Naive thymus-derived CD4-positive, alpha-beta T cell (primary cell): ENCODE results near the gene CYP11A1. TPM values are rescaled to one million over a fixed set of nuclear protein-coding genes. Genes with fewer than 3 reads are reported as not detected.

Experiments used
- ATAC-seq: fragments of 150-1000 bp; cut with Tn5 transposase; 2 replicates; pipeline ENCODE4 v1.10.0; 2021; ENCODE audit warnings: mild to moderate bottlenecking, moderate library complexity
- CTCF ChIA-PET: fragments of 350-600 bp; sonication (Branson Sonifier 250); formaldehyde crosslinking; loops from one replicate; lab custom pipeline; 2021; ENCODE audit warnings: antibody characterized with exemption; lab: Charles Lee
- POLR2A ChIA-PET: fragments of 350-600 bp; sonication (Branson Sonifier 250); formaldehyde crosslinking; loops from one replicate; lab custom pipeline; 2021; ENCODE audit warnings: antibody characterized with exemption, inconsistent platforms; lab: Charles Lee
- DNase-seq, 9 donors: peaks; one replicate each; pipeline versions ENCODE4 v3.0.0 to v3.0.0-alpha.2; 2020 to 2022; ENCODE audit warnings: mixed read lengths in 1 of 9
- H3K27ac ChIP-seq: one replicate; pipeline ENCODE4 v1.7.0; 2013; ENCODE audit warnings: mild to moderate bottlenecking, low read depth, low read length, moderate library complexity
- H3K27me3 ChIP-seq, 2 donors: one replicate each; pipeline ENCODE4 v1.7.0; 2013; ENCODE audit warnings: low read length in 2 of 2, mild to moderate bottlenecking in 2 of 2, moderate library complexity in 2 of 2; ENCODE audit not compliant: control insufficient read depth in 2 of 2, insufficient read depth in 2 of 2
- H3K36me3 ChIP-seq, 3 experiments: 1 replicate in 2 of 3; 2 replicates in 1 of 3; pipeline ENCODE4 v1.7.0; 2013; ENCODE audit warnings: low read length in 3 of 3, mild to moderate bottlenecking in 3 of 3, moderate library complexity in 1 of 3; ENCODE audit not compliant: insufficient read depth in 3 of 3, control insufficient read depth in 2 of 3
- H3K4me1 ChIP-seq, 2 donors: one replicate each; pipeline ENCODE4 v1.7.0; 2013; ENCODE audit warnings: low read length in 2 of 2, mild to moderate bottlenecking in 2 of 2, moderate library complexity in 1 of 2; ENCODE audit not compliant: control insufficient read depth in 2 of 2, insufficient read depth in 2 of 2
- H3K4me3 ChIP-seq: 2 replicates; pipeline ENCODE4 v1.7.0; 2013; ENCODE audit warnings: mild to moderate bottlenecking, low read length
- H3K9me3 ChIP-seq, 3 experiments: 1 replicate in 2 of 3; 2 replicates in 1 of 3; pipeline ENCODE4 v1.7.0; 2013; ENCODE audit warnings: low read length in 3 of 3; ENCODE audit not compliant: control insufficient read depth in 2 of 3
- H3K27ac Mint-ChIP-seq, 9 donors: one replicate each; pipeline ENCODE4 v1.8.0; 2020 to 2022; ENCODE audit warnings: mixed read lengths in 9 of 9, mild to moderate bottlenecking in 8 of 9, moderate library complexity in 5 of 9, inconsistent platforms in 2 of 9
- H3K27me3 Mint-ChIP-seq, 5 donors: one replicate each; pipeline ENCODE4 v1.8.0; 2021 to 2022; ENCODE audit warnings: mixed read lengths in 5 of 5, mild to moderate bottlenecking in 1 of 5
- H3K36me3 Mint-ChIP-seq, 5 donors: one replicate each; pipeline ENCODE4 v1.8.0; 2020 to 2022; ENCODE audit warnings: mixed read lengths in 5 of 5, mild to moderate bottlenecking in 3 of 5, inconsistent platforms in 1 of 5
- H3K4me1 Mint-ChIP-seq, 7 donors: one replicate each; pipeline ENCODE4 v1.8.0; 2020 to 2022; ENCODE audit warnings: mixed read lengths in 7 of 7, mild to moderate bottlenecking in 3 of 7, inconsistent platforms in 1 of 7
- H3K4me3 Mint-ChIP-seq, 10 donors: one replicate each; pipeline ENCODE4 v1.8.0; 2020 to 2022; ENCODE audit warnings: mild to moderate bottlenecking in 10 of 10, mixed read lengths in 10 of 10, moderate library complexity in 6 of 10, inconsistent platforms in 2 of 10
- H3K9me3 Mint-ChIP-seq, 11 donors: one replicate each; pipeline ENCODE4 v1.8.0; 2020 to 2022; ENCODE audit warnings: mixed read lengths in 11 of 11, mild to moderate bottlenecking in 4 of 11, inconsistent platforms in 1 of 11, moderate library complexity in 1 of 11
- intact Hi-C, 2 donors: fragments of 100-400 bp; cut with micrococcal nuclease; formaldehyde crosslinking; loops; one replicate each; pipeline ENCODE4 v1.15.1; 2023
- polyA plus RNA-seq, 2 donors: library from polyadenylated mRNA; unstranded; fragments of 300-500 nt; fragmentation: Illumina TruSeq; gene quantifications; one replicate each; pipeline ENCODE4 v1.2.3, GENCODE V29; 2021
- total RNA-seq, 6 experiments: library from RNA in 5 of 6; stranded (reverse) in 5 of 6; gene quantifications; 1 replicate in 5 of 6; 2 replicates in 1 of 6; pipeline ENCODE4 v1.2.3 and lab custom pipeline; 2021 to 2026

CYP11A1 gene
- total and polyA plus RNA-seq, 7 experiments from 2014 or later: 0.58 to 1.0 TPM; not detected in 5

- CTCF ChIA-PET: no interaction called here
- no peaks in the 10 kb centered on the region for H3K36me3 Mint-ChIP-seq
- POLR2A ChIA-PET: no interaction called here
- DNase-seq: no peak
- ATAC-seq: no peak
- H3K4me1 Mint-ChIP-seq: peaks cover 0 to 5% (median 0%) of the 10 kb centered on the region in 7 donors
- H3K27ac Mint-ChIP-seq: peak overlapping the region in 1 of 9 donors; percentile 10
- intact Hi-C loops: loop anchor here in 1 of 2 donors (5.0 kb wide), 1 partner anchor 433 kb away; the partner anchor contains the start of gene TBC1D21
- no peaks in the 10 kb centered on the region for H3K36me3 ChIP-seq
- no peak overlapping the region for H3K4me3 ChIP-seq
- no peaks in the 10 kb centered on the region for H3K4me1 ChIP-seq
- H3K27me3 ChIP-seq: no peaks in the 10 kb centered on the region
- H3K9me3 Mint-ChIP-seq: peaks cover 0 to 1% (median 0%) of the 10 kb centered on the region in 11 donors
- H3K27ac ChIP-seq: no peak overlapping the region
- no peak overlapping the region for H3K4me3 Mint-ChIP-seq
- H3K27me3 Mint-ChIP-seq: peaks cover 37 to 49% (median 43%) of the 10 kb centered on the region in 5 donors
- no peaks in the 10 kb centered on the region for H3K9me3 ChIP-seq
Measured at GRCh38 chr15:74305687-74306086, 61.8 kb downstream of the CYP11A1 start.

- Histone ChIP-seq H3K27me3 (no peaks in the 10 kb centered on the region), H3K4me1 (no peaks in the 10 kb centered on the region), H3K36me3 (no peaks in the 10 kb centered on the region), H3K9me3 (no peaks in the 10 kb centered on the region), H3K4me3 (no peak overlapping the region), H3K27ac (no peak overlapping the region)
- ChIA-PET CTCF (interaction anchor here (0.9 kb wide), 1 partner anchor 331 kb away, joined by 3 read pairs; no protein-coding TSS in a partner anchor), POLR2A (no interaction called here)
- H3K9me3 Mint-ChIP-seq: peaks cover 0 to 1% (median 0%) of the 10 kb centered on the region in 11 donors
- peaks cover 46 to 61% (median 50%) of the 10 kb centered on the region in 5 donors for H3K27me3 Mint-ChIP-seq
- no peak overlapping the region for H3K27ac Mint-ChIP-seq
- ATAC-seq (no peak), DNase-seq (no peak)
- peaks cover 0 to 5% (median 0%) of the 10 kb centered on the region in 7 donors for H3K4me1 Mint-ChIP-seq
- no peak overlapping the region for H3K4me3 Mint-ChIP-seq
- no peaks in the 10 kb centered on the region for H3K36me3 Mint-ChIP-seq
- intact Hi-C loops: no loop called here
Measured at GRCh38 chr15:74304431-74304830, 63.0 kb downstream of the CYP11A1 start.

GRCh38 chr15:74303741-74304309, 63.6 kb downstream of the CYP11A1 start:
- Mint-ChIP-seq H3K4me3 (no peak overlapping the region), H3K4me1 (peaks cover 0 to 5% (median 0%) of the 10 kb centered on the region in 7 donors), H3K36me3 (no peaks in the 10 kb centered on the region), H3K27ac (no peak overlapping the region), H3K27me3 (peaks cover 46 to 62% (median 50%) of the 10 kb centered on the region in 5 donors), H3K9me3 (peaks cover 0 to 1% (median 0%) of the 10 kb centered on the region in 11 donors)
- CTCF ChIA-PET: interaction anchor here (0.8 to 0.9 kb wide), 2 partner anchors 331 kb away, joined by 3 to 4 read pairs; no protein-coding TSS in a partner anchor
- Histone ChIP-seq H3K4me1 (no peaks in the 10 kb centered on the region), H3K9me3 (no peaks in the 10 kb centered on the region), H3K27me3 (no peaks in the 10 kb centered on the region), H3K27ac (no peak overlapping the region), H3K36me3 (no peaks in the 10 kb centered on the region), H3K4me3 (no peak overlapping the region)
- intact Hi-C loops: loop anchor here (1.0 to 2.0 kb wide), 2 partner anchors 177 to 331 kb away; no protein-coding TSS in a partner anchor
- no peak for DNase-seq
- POLR2A ChIA-PET: no interaction called here
- no peak for ATAC-seq

- no peak overlapping the region for H3K4me3 Mint-ChIP-seq
- Histone ChIP-seq H3K4me1 (no peaks in the 10 kb centered on the region), H3K9me3 (no peaks in the 10 kb centered on the region), H3K4me3 (no peak overlapping the region), H3K27me3 (no peaks in the 10 kb centered on the region), H3K36me3 (no peaks in the 10 kb centered on the region), H3K27ac (no peak overlapping the region)
- peaks cover 0 to 5% (median 0%) of the 10 kb centered on the region in 7 donors for H3K4me1 Mint-ChIP-seq
- peaks cover 0 to 1% (median 0%) of the 10 kb centered on the region in 11 donors for H3K9me3 Mint-ChIP-seq
- no peak for ATAC-seq
- intact Hi-C loops: loop anchor here (1.0 to 2.0 kb wide), 2 partner anchors 176 to 330 kb away; no protein-coding TSS in a partner anchor
- CTCF ChIA-PET: interaction anchor here (0.8 kb wide), 1 partner anchor 330 kb away, joined by 4 read pairs; no protein-coding TSS in a partner anchor
- H3K27ac Mint-ChIP-seq: no peak overlapping the region
- peak in 3 of 9 donors; percentile 26 to 36 (median 29) for DNase-seq
- H3K36me3 Mint-ChIP-seq: no peaks in the 10 kb centered on the region
- peaks cover 42 to 58% (median 50%) of the 10 kb centered on the region in 5 donors for H3K27me3 Mint-ChIP-seq
- POLR2A ChIA-PET: no interaction called here
Measured at GRCh38 chr15:74302821-74303359, 64.6 kb downstream of the CYP11A1 start.

- no peaks in the 10 kb centered on the region for H3K27me3 ChIP-seq
- Mint-ChIP-seq H3K4me1 (peaks cover 0 to 5% (median 0%) of the 10 kb centered on the region in 7 donors), H3K4me3 (no peak overlapping the region), H3K27ac (peak overlapping the region in 1 of 9 donors; percentile 51), H3K27me3 (peaks cover 43 to 61% (median 48%) of the 10 kb centered on the region in 5 donors), H3K9me3 (peaks cover 0 to 1% (median 0%) of the 10 kb centered on the region in 11 donors), H3K36me3 (no peaks in the 10 kb centered on the region)
- H3K27ac ChIP-seq: no peak overlapping the region
- intact Hi-C loops: loop anchor here in 1 of 2 donors (2.0 kb wide), 1 partner anchor 175 kb away; no protein-coding TSS in a partner anchor
- ATAC-seq (no peak), DNase-seq (no peak)
- CTCF ChIA-PET: no interaction called here
- H3K4me3 ChIP-seq: no peak overlapping the region
- H3K36me3 ChIP-seq: no peaks in the 10 kb centered on the region
- no peaks in the 10 kb centered on the region for H3K4me1 ChIP-seq
- POLR2A ChIA-PET: no interaction called here
- H3K9me3 ChIP-seq: no peaks in the 10 kb centered on the region
Measured at GRCh38 chr15:74301583-74302361, 65.7 kb downstream of the CYP11A1 start.

GRCh38 chr15:74300057-74300795, 67.2 kb downstream of the CYP11A1 start:
- H3K4me3 Mint-ChIP-seq: no peak overlapping the region
- intact Hi-C loops: no loop called here
- DNase-seq (no peak), ATAC-seq (peak; percentile 10)
- no peaks in the 10 kb centered on the region for H3K36me3 Mint-ChIP-seq
- no peak overlapping the region for H3K27ac Mint-ChIP-seq
- no peaks in the 10 kb centered on the region for H3K36me3 ChIP-seq
- no peaks in the 10 kb centered on the region for H3K27me3 ChIP-seq
- CTCF ChIA-PET: no interaction called here
- H3K4me1 ChIP-seq: no peaks in the 10 kb centered on the region
- H3K27ac ChIP-seq: no peak overlapping the region
- H3K9me3 ChIP-seq: no peaks in the 10 kb centered on the region
- H3K27me3 Mint-ChIP-seq: peaks cover 35 to 53% (median 39%) of the 10 kb centered on the region in 5 donors
- H3K4me1 Mint-ChIP-seq: peaks cover 0 to 5% (median 0%) of the 10 kb centered on the region in 7 donors
- POLR2A ChIA-PET: no interaction called here
- H3K9me3 Mint-ChIP-seq: peaks cover 0 to 4% (median 0%) of the 10 kb centered on the region in 11 donors
- no peak overlapping the region for H3K4me3 ChIP-seq
